Measurements from ENCODE around the gene MST1R. TPM values are rescaled to one million over a fixed set of nuclear protein-coding genes. Genes with fewer than 3 reads are reported as not detected.

MST1R gene
- total RNA-seq, 1 donor from 2014 or later, result 1.1 TPM

DNA sequence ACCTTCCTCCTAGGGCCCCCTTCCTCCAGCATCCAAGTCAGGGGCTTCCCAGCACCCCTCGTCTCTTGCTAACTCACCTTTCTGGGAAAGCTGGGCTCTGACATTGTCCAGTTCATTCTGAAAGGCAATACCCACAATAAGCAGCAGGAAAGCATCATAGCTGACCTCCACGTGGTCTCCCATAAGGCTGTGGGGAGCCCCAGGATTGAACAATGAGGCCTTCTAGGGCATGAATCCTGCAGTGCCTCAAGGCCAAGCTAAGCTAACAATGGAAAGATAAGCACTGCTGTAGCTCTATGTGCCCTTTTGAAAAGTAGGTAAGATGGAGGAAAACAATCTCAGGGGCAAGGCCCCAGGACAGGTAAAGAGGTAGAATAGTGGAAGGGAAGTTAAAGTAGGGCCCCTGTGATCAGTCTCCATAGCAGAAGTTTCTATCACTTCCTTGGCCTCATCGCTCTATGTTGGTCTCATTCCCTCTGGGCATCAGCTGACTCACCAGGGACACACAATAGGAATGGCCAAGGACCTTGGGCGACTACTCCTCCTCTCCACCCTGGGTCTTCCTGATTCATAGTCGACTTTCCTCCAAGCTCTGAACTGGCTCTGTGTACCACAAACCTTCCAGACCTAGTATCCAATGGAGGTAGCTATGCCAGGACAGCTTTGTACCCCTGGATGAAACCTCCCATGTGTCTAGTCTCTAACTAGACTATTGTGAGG is 59.0 kb downstream of the MST1R start:
- no peaks in the 10 kb centered on the region for H3K9me3 Mint-ChIP-seq (ENCODE audit: unreplicated experiment)
- no peaks in the 10 kb centered on the region for H3K4me1 Mint-ChIP-seq (ENCODE audit: unreplicated experiment)
- no peak overlapping the region for H3K27ac Mint-ChIP-seq (ENCODE audit: unreplicated experiment)
- H3K4me3 Mint-ChIP-seq (ENCODE audit: unreplicated experiment), result no peak overlapping the region
- no peaks in the 10 kb centered on the region for H3K36me3 Mint-ChIP-seq (ENCODE audit: unreplicated experiment)
- H3K27me3 Mint-ChIP-seq (ENCODE audit: unreplicated experiment), result no peaks in the 10 kb centered on the region
- no peak for DNase-seq (ENCODE audit: extremely low spot score, unreplicated experiment)
- TF ChIP-seq, protein P1, sequence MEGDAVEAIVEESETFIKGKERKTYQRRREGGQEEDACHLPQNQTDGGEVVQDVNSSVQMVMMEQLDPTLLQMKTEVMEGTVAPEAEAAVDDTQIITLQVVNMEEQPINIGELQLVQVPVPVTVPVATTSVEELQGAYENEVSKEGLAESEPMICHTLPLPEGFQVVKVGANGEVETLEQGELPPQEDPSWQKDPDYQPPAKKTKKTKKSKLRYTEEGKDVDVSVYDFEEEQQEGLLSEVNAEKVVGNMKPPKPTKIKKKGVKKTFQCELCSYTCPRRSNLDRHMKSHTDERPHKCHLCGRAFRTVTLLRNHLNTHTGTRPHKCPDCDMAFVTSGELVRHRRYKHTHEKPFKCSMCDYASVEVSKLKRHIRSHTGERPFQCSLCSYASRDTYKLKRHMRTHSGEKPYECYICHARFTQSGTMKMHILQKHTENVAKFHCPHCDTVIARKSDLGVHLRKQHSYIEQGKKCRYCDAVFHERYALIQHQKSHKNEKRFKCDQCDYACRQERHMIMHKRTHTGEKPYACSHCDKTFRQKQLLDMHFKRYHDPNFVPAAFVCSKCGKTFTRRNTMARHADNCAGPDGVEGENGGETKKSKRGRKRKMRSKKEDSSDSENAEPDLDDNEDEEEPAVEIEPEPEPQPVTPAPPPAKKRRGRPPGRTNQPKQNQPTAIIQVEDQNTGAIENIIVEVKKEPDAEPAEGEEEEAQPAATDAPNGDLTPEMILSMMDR (IDR thresholded peaks at IDR 0.05), result no peak

DNA sequence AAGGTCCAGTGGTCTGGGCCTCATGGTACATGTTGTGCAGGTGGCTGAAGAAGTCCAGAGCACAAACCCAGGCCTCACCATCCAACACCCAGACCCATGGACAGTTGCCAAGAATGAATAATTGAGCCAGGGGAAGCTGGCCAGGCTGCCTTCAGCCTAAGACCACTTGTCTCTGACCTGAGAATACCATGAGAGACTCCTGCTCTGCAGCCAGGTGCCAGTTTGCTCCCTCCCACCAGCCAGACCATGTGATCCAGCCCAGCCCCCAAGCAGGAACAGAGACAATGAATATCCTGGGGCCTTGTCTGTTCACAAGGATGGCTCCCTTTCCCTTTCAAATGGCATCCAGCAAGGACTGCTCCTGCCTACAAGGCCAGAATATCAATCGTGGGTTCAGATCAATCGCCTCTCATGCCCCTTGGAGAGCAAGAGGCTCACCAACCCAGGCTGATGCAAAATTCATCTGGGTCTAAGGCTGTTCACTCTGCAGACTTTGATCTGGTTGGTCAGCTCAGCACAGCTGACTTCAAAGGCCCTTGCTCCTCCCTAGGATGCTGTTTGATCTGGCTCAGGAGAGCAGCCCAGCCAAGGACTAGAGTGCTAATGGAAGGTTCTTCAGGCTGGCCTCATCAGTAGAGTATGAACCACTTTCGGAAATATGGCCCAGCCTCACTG is 60.7 kb downstream of the MST1R start:
- no peak for DNase-seq (ENCODE audit: extremely low spot score, unreplicated experiment)
- no peaks in the 10 kb centered on the region for H3K9me3 Mint-ChIP-seq (ENCODE audit: unreplicated experiment)
- no peak overlapping the region for H3K4me3 Mint-ChIP-seq (ENCODE audit: unreplicated experiment)
- no peaks in the 10 kb centered on the region for H3K27me3 Mint-ChIP-seq (ENCODE audit: unreplicated experiment)
- H3K4me1 Mint-ChIP-seq (ENCODE audit: unreplicated experiment), result peaks cover 5% of the 10 kb centered on the region
- TF ChIP-seq, protein P1 (IDR thresholded peaks at IDR 0.05), result no peak
- H3K27ac Mint-ChIP-seq (ENCODE audit: unreplicated experiment), result no peak overlapping the region
- H3K36me3 Mint-ChIP-seq (ENCODE audit: unreplicated experiment), result no peaks in the 10 kb centered on the region

DNA sequence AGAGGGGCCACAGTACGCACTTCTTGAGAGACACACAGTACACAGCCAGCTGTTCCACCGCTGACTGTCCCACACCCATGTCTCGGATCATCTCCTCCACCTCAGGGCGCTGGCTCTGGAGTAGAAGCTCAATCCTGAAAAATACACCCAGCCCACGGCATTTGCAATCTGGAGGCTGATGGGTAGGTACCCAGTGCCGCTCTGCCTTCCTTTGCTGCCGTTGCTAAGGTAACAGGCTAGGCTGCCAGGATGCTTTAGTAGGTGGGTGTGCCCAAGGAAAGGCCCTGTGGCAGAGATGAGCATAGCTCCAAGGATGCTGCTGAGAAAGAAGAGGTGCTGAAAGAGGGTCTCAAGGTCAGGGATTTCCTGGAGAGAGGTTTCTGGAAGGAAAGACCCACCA is 61.9 kb downstream of the MST1R start:
- Mint-ChIP-seq H3K9me3 (ENCODE audit: unreplicated experiment) (no peaks in the 10 kb centered on the region), H3K4me1 (ENCODE audit: unreplicated experiment) (peaks cover 5% of the 10 kb centered on the region), H3K4me3 (ENCODE audit: unreplicated experiment) (no peak overlapping the region), H3K27me3 (ENCODE audit: unreplicated experiment) (no peaks in the 10 kb centered on the region), H3K27ac (ENCODE audit: unreplicated experiment) (no peak overlapping the region), H3K36me3 (ENCODE audit: unreplicated experiment) (no peaks in the 10 kb centered on the region)
- no peak for DNase-seq (ENCODE audit: extremely low spot score, unreplicated experiment)
- TF ChIP-seq, protein P1 (IDR thresholded peaks at IDR 0.05), result no peak

DNA sequence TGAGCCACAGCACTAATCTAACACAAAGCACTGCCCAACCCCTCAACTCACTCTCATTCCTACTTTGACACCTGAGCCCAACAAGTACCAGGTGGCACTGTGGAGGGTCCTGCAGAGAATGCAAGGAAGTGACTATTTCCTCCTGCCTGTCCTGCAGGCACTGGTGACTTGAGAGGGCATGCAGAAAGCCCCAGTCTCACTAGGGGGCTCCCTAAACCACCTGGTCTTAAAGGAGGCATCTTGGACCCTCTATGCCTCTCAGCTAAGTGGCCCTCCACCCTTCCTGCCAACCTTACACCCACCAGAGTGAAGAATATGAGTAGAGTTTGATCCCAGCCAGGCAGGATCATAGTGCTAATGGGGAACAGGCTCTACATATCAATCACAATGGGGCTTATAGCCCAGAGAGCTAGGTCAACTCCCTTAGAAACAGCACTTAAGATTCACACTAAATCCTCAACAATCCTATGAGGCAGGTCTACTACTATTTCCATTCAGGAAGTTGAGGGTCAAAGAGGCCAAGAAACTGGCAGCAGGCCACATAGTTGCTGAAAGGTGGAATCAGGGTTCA is 62.5 kb downstream of the MST1R start:
- no peak overlapping the region for H3K4me3 Mint-ChIP-seq (ENCODE audit: unreplicated experiment)
- no peaks in the 10 kb centered on the region for H3K27me3 Mint-ChIP-seq (ENCODE audit: unreplicated experiment)
- no peaks in the 10 kb centered on the region for H3K36me3 Mint-ChIP-seq (ENCODE audit: unreplicated experiment)
- DNase-seq (ENCODE audit: extremely low spot score, unreplicated experiment), result no peak
- TF ChIP-seq, protein P1 (IDR thresholded peaks at IDR 0.05), result peak; percentile 36
- no peaks in the 10 kb centered on the region for H3K9me3 Mint-ChIP-seq (ENCODE audit: unreplicated experiment)
- H3K4me1 Mint-ChIP-seq (ENCODE audit: unreplicated experiment), result peaks cover 5% of the 10 kb centered on the region
- H3K27ac Mint-ChIP-seq (ENCODE audit: unreplicated experiment), result no peak overlapping the region

DNA sequence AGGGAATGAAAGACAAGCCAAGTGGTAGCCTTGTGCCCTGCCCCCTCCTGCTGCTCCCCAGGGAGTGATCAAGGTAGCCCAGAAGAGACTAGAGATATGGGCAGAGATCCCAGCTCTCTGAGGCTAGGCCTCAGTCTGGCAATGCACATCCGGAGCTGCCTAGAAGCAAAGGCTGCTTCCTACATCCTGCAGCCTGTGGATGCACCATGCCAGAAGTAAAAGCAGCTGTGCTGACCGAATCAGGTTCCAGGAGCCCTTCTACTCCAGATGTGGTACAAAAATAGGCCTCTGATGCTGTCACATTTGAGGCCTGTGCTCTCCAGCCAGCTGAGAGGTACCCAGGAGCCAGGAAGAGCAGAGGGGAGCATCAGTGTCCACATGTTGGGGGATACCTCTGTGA is 63.3 kb downstream of the MST1R start:
- TF ChIP-seq, protein P1 (IDR thresholded peaks at IDR 0.05), result no peak
- no peak overlapping the region for H3K4me3 Mint-ChIP-seq (ENCODE audit: unreplicated experiment)
- H3K4me1 Mint-ChIP-seq (ENCODE audit: unreplicated experiment), result peaks cover 5% of the 10 kb centered on the region
- no peaks in the 10 kb centered on the region for H3K36me3 Mint-ChIP-seq (ENCODE audit: unreplicated experiment)
- no peaks in the 10 kb centered on the region for H3K9me3 Mint-ChIP-seq (ENCODE audit: unreplicated experiment)
- DNase-seq (ENCODE audit: extremely low spot score, unreplicated experiment), result no peak
- H3K27me3 Mint-ChIP-seq (ENCODE audit: unreplicated experiment), result no peaks in the 10 kb centered on the region
- H3K27ac Mint-ChIP-seq (ENCODE audit: unreplicated experiment), result no peak overlapping the region

Data from osteocyte (in vitro differentiated cells).